CD4-positive, alpha-beta T cell treated with Interleukin-15 for 1 hour (primary cell): ENCODE results near the gene FHIT.
A peak's percentile ranks its signal among the peaks of the same experiment; 100 is the strongest.

Experiments used
- DNase-seq: peaks from one replicate; pipeline ENCODE4 v3.0.0-alpha.2; 2020

Gene FHIT

GRCh38 chr3:59884409-59884808, 1366.8 kb downstream of the FHIT start:
- no peak for DNase-seq

GRCh38 chr3:59882746-59883145, 1368.5 kb downstream of the FHIT start:
- DNase-seq, result no peak

- no peak for DNase-seq
Measured at GRCh38 chr3:59880717-59881116, 1370.5 kb downstream of the FHIT start.

- no peak for DNase-seq
Measured at GRCh38 chr3:59879031-59879581, 1372.1 kb downstream of the FHIT start.

- DNase-seq, result no peak
Measured at GRCh38 chr3:59878038-59878427, 1373.2 kb downstream of the FHIT start.

- no peak for DNase-seq
Measured at GRCh38 chr3:59877263-59878037, 1373.8 kb downstream of the FHIT start.

GRCh38 chr3:59876533-59877062, 1374.7 kb downstream of the FHIT start:
- no peak for DNase-seq

- no peak for DNase-seq
Measured at GRCh38 chr3:59873576-59874230, 1377.5 kb downstream of the FHIT start.

GRCh38 chr3:59872128-59872527, 1379.1 kb downstream of the FHIT start:
- no peak for DNase-seq

- DNase-seq, result no peak
Measured at GRCh38 chr3:59867185-59868002, 1383.9 kb downstream of the FHIT start.

GRCh38 chr3:59866076-59866475, 1385.2 kb downstream of the FHIT start:
- DNase-seq, result no peak

GRCh38 chr3:59865351-59865750, 1385.9 kb downstream of the FHIT start:
- no peak for DNase-seq

GRCh38 chr3:59862686-59863085, 1388.6 kb downstream of the FHIT start:
- DNase-seq, result no peak

GRCh38 chr3:59857589-59858346, 1393.5 kb downstream of the FHIT start:
- peak; percentile 70 for DNase-seq

GRCh38 chr3:59856934-59857460, 1394.3 kb downstream of the FHIT start:
- no peak for DNase-seq

GRCh38 chr3:59854061-59854709, 1397.1 kb downstream of the FHIT start:
- DNase-seq, result no peak

GRCh38 chr3:59850417-59850816, 1400.8 kb downstream of the FHIT start:
- no peak for DNase-seq

GRCh38 chr3:59845386-59845785, 1405.9 kb downstream of the FHIT start:
- no peak for DNase-seq

- DNase-seq, result no peak
Measured at GRCh38 chr3:59843821-59844220, 1407.4 kb downstream of the FHIT start.

- no peak for DNase-seq
Measured at GRCh38 chr3:59839810-59840515, 1411.3 kb downstream of the FHIT start.

- DNase-seq, result no peak
Measured at GRCh38 chr3:59839283-59839682, 1412.0 kb downstream of the FHIT start.
